ENCODE results near the gene MTCL1. TPM values are rescaled to one million over a fixed set of nuclear protein-coding genes. Genes with fewer than 3 reads are reported as not detected.

The MTCL1 gene
- total RNA-seq, 6 experiments from 2014 or later, result 1.4 to 7.4 (median 3.6) TPM

DNA sequence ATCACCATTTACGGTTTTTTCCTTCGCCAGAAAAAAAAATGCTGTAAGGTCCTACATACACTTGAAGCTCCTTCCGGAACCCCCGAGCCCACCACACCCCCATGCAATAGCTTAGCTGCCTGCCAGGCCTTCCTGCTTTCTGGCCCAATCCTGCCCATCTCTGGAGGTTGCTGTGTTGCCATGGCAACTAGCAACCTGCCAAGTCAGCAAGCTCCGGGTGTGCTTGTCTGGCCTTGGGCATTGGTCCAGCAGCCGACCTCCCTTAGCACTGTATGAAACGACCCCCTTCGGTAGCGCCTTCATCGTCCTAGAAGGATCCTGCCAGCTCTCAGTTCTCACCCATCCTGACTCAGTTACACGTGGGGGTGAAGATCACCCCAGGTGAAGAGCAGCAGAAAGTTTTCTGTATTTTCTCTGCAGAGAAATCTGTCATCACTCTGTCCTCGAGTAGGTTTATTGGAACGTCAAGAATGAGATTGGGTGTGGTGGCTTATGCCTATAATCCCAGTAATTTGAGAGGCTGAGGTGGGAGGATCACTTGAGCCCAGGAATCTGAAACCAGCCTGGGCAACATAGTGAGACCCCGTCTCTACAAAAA is 47.4 kb upstream of the MTCL1 start:
- intact Hi-C loops (cut with DNase I), result no loop called here
- no peak for DNase-seq
- no peak overlapping the region for H3K4me3 ChIP-seq
- ATAC-seq, result no peak
- H3K27ac ChIP-seq, result no peak overlapping the region
- no peaks in the 10 kb centered on the region for H3K27me3 ChIP-seq
- H3K4me1 ChIP-seq, result no peaks in the 10 kb centered on the region
- H3K9me3 ChIP-seq, result no peaks in the 10 kb centered on the region
- TF ChIP-seq, protein P1, sequence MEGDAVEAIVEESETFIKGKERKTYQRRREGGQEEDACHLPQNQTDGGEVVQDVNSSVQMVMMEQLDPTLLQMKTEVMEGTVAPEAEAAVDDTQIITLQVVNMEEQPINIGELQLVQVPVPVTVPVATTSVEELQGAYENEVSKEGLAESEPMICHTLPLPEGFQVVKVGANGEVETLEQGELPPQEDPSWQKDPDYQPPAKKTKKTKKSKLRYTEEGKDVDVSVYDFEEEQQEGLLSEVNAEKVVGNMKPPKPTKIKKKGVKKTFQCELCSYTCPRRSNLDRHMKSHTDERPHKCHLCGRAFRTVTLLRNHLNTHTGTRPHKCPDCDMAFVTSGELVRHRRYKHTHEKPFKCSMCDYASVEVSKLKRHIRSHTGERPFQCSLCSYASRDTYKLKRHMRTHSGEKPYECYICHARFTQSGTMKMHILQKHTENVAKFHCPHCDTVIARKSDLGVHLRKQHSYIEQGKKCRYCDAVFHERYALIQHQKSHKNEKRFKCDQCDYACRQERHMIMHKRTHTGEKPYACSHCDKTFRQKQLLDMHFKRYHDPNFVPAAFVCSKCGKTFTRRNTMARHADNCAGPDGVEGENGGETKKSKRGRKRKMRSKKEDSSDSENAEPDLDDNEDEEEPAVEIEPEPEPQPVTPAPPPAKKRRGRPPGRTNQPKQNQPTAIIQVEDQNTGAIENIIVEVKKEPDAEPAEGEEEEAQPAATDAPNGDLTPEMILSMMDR (IDR thresholded peaks at IDR 0.05), result no peak
- TF ChIP-seq POLR2A (IDR thresholded peaks at IDR 0.05), result no peak
- 23% methylated on average over 10 of the region's 14 CpGs for WGBS (ENCODE audit: insufficient coverage, low coverage, low lambda C conversion rate, missing lambda C conversion rate)
- H3K36me3 ChIP-seq, result no peaks in the 10 kb centered on the region

DNA sequence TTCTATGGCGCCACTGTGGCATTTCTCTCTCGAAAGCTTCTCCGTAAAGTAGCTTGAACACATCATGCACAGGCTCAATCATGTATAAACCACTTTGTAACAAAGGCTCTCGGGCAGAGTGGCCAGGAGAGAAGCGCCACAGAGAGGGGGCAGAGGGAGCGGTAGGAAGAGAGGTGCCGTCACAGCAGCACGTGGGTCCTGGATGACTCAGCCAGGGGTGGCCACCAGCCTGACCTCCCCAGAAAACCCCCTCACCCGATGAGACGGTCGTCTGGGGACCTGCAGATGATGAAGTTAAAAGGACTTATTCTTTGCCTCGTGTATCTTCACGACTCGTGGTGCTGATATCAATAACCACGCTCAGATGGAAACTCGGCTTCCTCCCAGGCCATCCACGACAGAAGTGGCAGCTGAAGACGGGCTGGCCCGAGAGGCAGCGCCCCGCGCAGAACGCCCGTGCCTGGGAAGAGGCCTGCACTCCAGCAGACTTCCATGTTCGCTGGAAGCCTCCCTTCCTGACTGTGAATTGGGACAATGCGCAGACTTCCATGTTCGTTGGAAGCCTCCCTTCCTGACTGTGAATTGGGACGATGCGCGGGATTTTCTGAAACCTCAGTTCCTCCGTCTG is 46.4 kb upstream of the MTCL1 start:
- H3K4me3 ChIP-seq, result no peak overlapping the region
- TF ChIP-seq, protein P1 (IDR thresholded peaks at IDR 0.05), result no peak
- no peak for TF ChIP-seq POLR2A (IDR thresholded peaks at IDR 0.05)
- WGBS (ENCODE audit: insufficient coverage, low coverage, low lambda C conversion rate, missing lambda C conversion rate), result 92% methylated on average over 21 of the region's 31 CpGs
- H3K27ac ChIP-seq, result no peak overlapping the region
- DNase-seq (no peak), ATAC-seq (no peak)
- no peaks in the 10 kb centered on the region for H3K4me1 ChIP-seq
- intact Hi-C loops (cut with DNase I), result no loop called here
- no peaks in the 10 kb centered on the region for H3K9me3 ChIP-seq
- H3K27me3 ChIP-seq, result no peaks in the 10 kb centered on the region
- no peaks in the 10 kb centered on the region for H3K36me3 ChIP-seq

DNA sequence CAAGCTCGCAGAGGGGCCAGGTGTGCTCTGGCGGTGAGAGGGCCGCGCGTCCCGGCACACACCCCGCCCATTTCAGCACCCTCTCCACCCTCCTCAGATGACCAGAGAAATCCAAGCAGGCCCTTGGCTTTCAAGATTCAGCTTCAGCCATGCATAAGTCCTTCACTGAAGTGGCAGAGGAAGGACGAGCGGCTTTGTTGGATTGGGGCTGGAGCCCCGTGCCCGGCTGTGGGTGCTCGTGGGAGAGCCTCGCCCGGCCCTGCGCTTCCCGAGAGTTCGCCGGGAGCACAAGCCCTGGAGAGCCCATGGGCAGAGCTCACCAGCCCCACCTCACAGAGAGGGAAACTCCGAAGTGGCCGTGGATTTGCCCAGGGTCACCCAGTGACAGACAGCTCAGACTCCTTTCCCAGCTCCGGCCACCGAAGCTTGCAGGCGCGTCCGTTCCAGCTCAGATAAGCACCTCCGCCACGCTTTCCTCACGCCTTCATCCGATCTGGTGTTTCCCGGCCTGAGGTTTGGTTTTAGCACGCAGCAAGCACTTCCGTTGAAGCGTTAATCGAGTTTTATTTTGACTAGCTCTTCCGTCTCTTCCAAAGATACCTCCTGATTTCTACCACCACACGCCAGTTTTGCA is 45.6 kb upstream of the MTCL1 start:
- Histone ChIP-seq H3K36me3 (no peaks in the 10 kb centered on the region), H3K9me3 (no peaks in the 10 kb centered on the region), H3K27me3 (no peaks in the 10 kb centered on the region), H3K27ac (no peak overlapping the region), H3K4me3 (no peak overlapping the region), H3K4me1 (no peaks in the 10 kb centered on the region)
- TF ChIP-seq, protein P1 (IDR thresholded peaks at IDR 0.05), result no peak
- no peak for TF ChIP-seq POLR2A (IDR thresholded peaks at IDR 0.05)
- peak in 1 of 4 donors; percentile 26 for ATAC-seq
- intact Hi-C loops (cut with DNase I), result no loop called here
- DNase-seq, result no peak
- 88% methylated on average over 14 of the region's 36 CpGs for WGBS (ENCODE audit: insufficient coverage, low coverage, low lambda C conversion rate, missing lambda C conversion rate)

DNA sequence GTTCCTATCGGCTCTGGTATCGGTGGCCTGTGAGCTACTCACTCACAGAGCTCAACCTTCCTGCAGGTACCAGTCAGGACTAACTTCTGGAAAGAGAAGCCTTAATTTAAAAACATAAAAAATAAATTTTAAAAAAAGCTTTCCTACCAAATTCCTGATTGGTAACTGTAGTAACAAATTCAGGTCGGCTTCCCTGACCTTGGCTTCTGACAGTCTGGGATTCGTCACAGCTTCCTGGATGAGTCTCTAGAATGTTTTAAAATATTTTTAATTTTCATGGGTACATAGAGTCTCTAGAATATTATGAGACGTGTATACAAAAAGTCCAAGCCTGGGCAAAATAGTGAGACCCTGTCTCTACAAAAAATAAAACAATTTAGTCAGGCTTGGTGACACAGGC is 45.0 kb upstream of the MTCL1 start:
- DNase-seq (no peak), ATAC-seq (no peak)
- 81% methylated on average over 5 of the region's 5 CpGs for WGBS (ENCODE audit: insufficient coverage, low coverage, low lambda C conversion rate, missing lambda C conversion rate)
- intact Hi-C loops (cut with DNase I), result no loop called here
- Histone ChIP-seq H3K4me1 (no peaks in the 10 kb centered on the region), H3K4me3 (no peak overlapping the region), H3K27me3 (no peaks in the 10 kb centered on the region), H3K27ac (no peak overlapping the region), H3K36me3 (no peaks in the 10 kb centered on the region), H3K9me3 (no peaks in the 10 kb centered on the region)
- no peak for TF ChIP-seq POLR2A (IDR thresholded peaks at IDR 0.05)
- TF ChIP-seq, protein P1 (IDR thresholded peaks at IDR 0.05), result no peak

Data from right lobe of liver (tissue), 6 donors.